Activated naive CD4-positive, alpha-beta T cell treated with anti-CD3 and anti-CD28 coated beads, Interleukin-2, amount 50 U/mL, for 72 hours (primary cell): Measurements from ENCODE around the gene PTTG1IP. TPM values are rescaled to one million over a fixed set of nuclear protein-coding genes. Genes with fewer than 3 reads are reported as not detected.
"Not testable (repeated sequence)": the region's sequence is repeated elsewhere in the genome, so short reads cannot be mapped to it uniquely, and the experiment has no call there.

Source experiments
- ATAC-seq, 2 donors: fragments of 150-1000 bp; cut with Tn5 transposase; 2 replicates each; pipeline ENCODE4 v1.10.0; 2021; ENCODE audit warnings: mild to moderate bottlenecking in 2 of 2, moderate library complexity in 2 of 2
- DNase-seq, 2 donors: peaks; one replicate each; pipeline ENCODE4 v3.0.0; 2021 to 2022; ENCODE audit warnings: low spot score in 2 of 2
- H3K27ac Mint-ChIP-seq, 2 donors: one replicate each; pipeline ENCODE4 v1.8.0; 2022; ENCODE audit warnings: mild to moderate bottlenecking in 2 of 2, mixed read lengths in 2 of 2
- H3K36me3 Mint-ChIP-seq, 2 donors: one replicate each; pipeline ENCODE4 v1.8.0; 2022; ENCODE audit warnings: mixed read lengths in 2 of 2
- H3K9me3 Mint-ChIP-seq, 2 donors: one replicate each; pipeline ENCODE4 v1.8.0; 2022; ENCODE audit warnings: mixed read lengths in 2 of 2
- total RNA-seq, 2 donors: library from RNA; stranded (reverse); gene quantifications; one replicate each; pipeline ENCODE4 v1.2.3, GENCODE V29; 2022

The PTTG1IP gene
- total RNA-seq, 2 donors from 2014 or later = 61.7 to 99.8 TPM

- Mint-ChIP-seq H3K9me3 (no peaks in the 10 kb centered on the region), H3K36me3 (no peaks in the 10 kb centered on the region), H3K27ac (no peak overlapping the region)
- DNase-seq (no peak), ATAC-seq (no peak)
Measured at GRCh38 chr21:44836349-44836665, 37.2 kb downstream of the PTTG1IP start.

- no peaks in the 10 kb centered on the region for H3K9me3 Mint-ChIP-seq
- H3K36me3 Mint-ChIP-seq = no peaks in the 10 kb centered on the region
- ATAC-seq (no peak), DNase-seq (no peak)
- H3K27ac Mint-ChIP-seq = no peak overlapping the region
Measured at GRCh38 chr21:44835647-44835973, 37.9 kb downstream of the PTTG1IP start.

- no peaks in the 10 kb centered on the region for H3K36me3 Mint-ChIP-seq
- no peak overlapping the region for H3K27ac Mint-ChIP-seq
- H3K9me3 Mint-ChIP-seq = no peaks in the 10 kb centered on the region
- ATAC-seq (no peak), DNase-seq (peak in 1 of 2 donors; percentile 50)
Measured at GRCh38 chr21:44834951-44835646, 38.4 kb downstream of the PTTG1IP start.

GRCh38 chr21:44834231-44834950 lies 39.1 kb downstream of the PTTG1IP start:
- no peak overlapping the region for H3K27ac Mint-ChIP-seq
- peaks cover 0 to 3% of the 10 kb centered on the region in 2 donors for H3K36me3 Mint-ChIP-seq
- no peak for ATAC-seq
- H3K9me3 Mint-ChIP-seq = peaks cover 0 to 2% of the 10 kb centered on the region in 2 donors
- peak in 1 of 2 donors; percentile 38 for DNase-seq

GRCh38 chr21:44833663-44834062 lies 39.8 kb downstream of the PTTG1IP start:
- no peak for DNase-seq
- peaks cover 0 to 6% of the 10 kb centered on the region in 2 donors for H3K9me3 Mint-ChIP-seq
- ATAC-seq = no peak
- peaks cover 0 to 10% of the 10 kb centered on the region in 2 donors for H3K36me3 Mint-ChIP-seq
- H3K27ac Mint-ChIP-seq = no peak overlapping the region

GRCh38 chr21:44832516-44833255 lies 40.8 kb downstream of the PTTG1IP start:
- ATAC-seq, H3K27ac Mint-ChIP-seq: not testable (repeated sequence)
- Mint-ChIP-seq H3K36me3 (peaks cover 9 to 20% of the 10 kb centered on the region in 2 donors), H3K9me3 (peaks cover 5 to 16% of the 10 kb centered on the region in 2 donors)
- peak in 1 of 2 donors; percentile 14 for DNase-seq

- Mint-ChIP-seq H3K36me3 (peaks cover 15 to 26% of the 10 kb centered on the region in 2 donors), H3K9me3 (peaks cover 8 to 23% of the 10 kb centered on the region in 2 donors), H3K27ac (no peak overlapping the region)
- DNase-seq (no peak), ATAC-seq (no peak)
Measured at GRCh38 chr21:44831227-44831860, 42.1 kb downstream of the PTTG1IP start.

GRCh38 chr21:44829507-44830092 lies 43.9 kb downstream of the PTTG1IP start:
- Mint-ChIP-seq H3K27ac (peak overlapping the region in 1 of 2 donors; percentile 67), H3K9me3 (peaks cover 8 to 27% of the 10 kb centered on the region in 2 donors), H3K36me3 (peaks cover 15 to 26% of the 10 kb centered on the region in 2 donors)
- DNase-seq = no peak
- peak; percentile 72 to 91 for ATAC-seq

GRCh38 chr21:44828362-44829056 lies 45.0 kb downstream of the PTTG1IP start:
- Mint-ChIP-seq H3K27ac (no peak overlapping the region), H3K36me3 (peaks cover 15 to 31% of the 10 kb centered on the region in 2 donors), H3K9me3 (peaks cover 12 to 31% of the 10 kb centered on the region in 2 donors)
- ATAC-seq (no peak), DNase-seq (no peak)

- Mint-ChIP-seq H3K9me3 (peaks cover 18 to 49% of the 10 kb centered on the region in 2 donors), H3K27ac (no peak overlapping the region), H3K36me3 (peaks cover 11 to 47% of the 10 kb centered on the region in 2 donors)
- DNase-seq (no peak), ATAC-seq (no peak)
Measured at GRCh38 chr21:44823179-44823660, 50.3 kb downstream of the PTTG1IP start.

GRCh38 chr21:44822484-44823178 lies 50.9 kb downstream of the PTTG1IP start:
- Mint-ChIP-seq H3K36me3 (peaks cover 6 to 41% of the 10 kb centered on the region in 2 donors), H3K27ac (no peak overlapping the region), H3K9me3 (peaks cover 15 to 43% of the 10 kb centered on the region in 2 donors)
- ATAC-seq (no peak), DNase-seq (no peak)

- DNase-seq (no peak), ATAC-seq (no peak)
- Mint-ChIP-seq H3K9me3 (peaks cover 12 to 33% of the 10 kb centered on the region in 2 donors), H3K36me3 (peaks cover 0 to 35% of the 10 kb centered on the region in 2 donors), H3K27ac (no peak overlapping the region)
Measured at GRCh38 chr21:44820851-44821250, 52.6 kb downstream of the PTTG1IP start.

- ATAC-seq (no peak), DNase-seq (no peak)
- peaks cover 0 to 35% of the 10 kb centered on the region in 2 donors for H3K36me3 Mint-ChIP-seq
- H3K27ac Mint-ChIP-seq = peak overlapping the region in 1 of 2 donors; percentile 61
- peaks cover 12 to 33% of the 10 kb centered on the region in 2 donors for H3K9me3 Mint-ChIP-seq
Measured at GRCh38 chr21:44819283-44820243, 53.9 kb downstream of the PTTG1IP start.

- DNase-seq (no peak), ATAC-seq (no peak)
- H3K27ac Mint-ChIP-seq = no peak overlapping the region
- peaks cover 10 to 30% of the 10 kb centered on the region in 2 donors for H3K9me3 Mint-ChIP-seq
- peaks cover 0 to 31% of the 10 kb centered on the region in 2 donors for H3K36me3 Mint-ChIP-seq
Measured at GRCh38 chr21:44818640-44819011, 54.9 kb downstream of the PTTG1IP start.
